GM12878 (cell line): ENCODE results near the gene LRRTM1.

Experiments used
- POLR2A ChIP-seq: IDR thresholded peaks from 2 replicates; pipeline ENCODE4 v1.6.1; 2011; ENCODE audit warnings: low read depth, mild to moderate bottlenecking, low read length
- ZNF24 ChIP-seq: fragments of 450-650 bp; IDR thresholded peaks from 2 replicates; pipeline ENCODE4 v1.6.1; 2017; ENCODE audit warnings: antibody characterized with exemption, mild to moderate bottlenecking
- TF ChIP-seq, protein P1 (sequence below), 3 experiments: IDR thresholded peaks in 2 of 3; conservative IDR thresholded peaks in 1 of 3; 2 replicates each; pipeline ENCODE4 v1.5.1; 2011; ENCODE audit warnings: low read depth in 3 of 3, low read length in 3 of 3, mild to moderate bottlenecking in 3 of 3, control low read depth in 2 of 3, moderate library complexity in 2 of 3, inconsistent platforms in 1 of 3, mixed read lengths in 1 of 3; ENCODE audit not compliant: control insufficient read depth in 2 of 3, insufficient read depth in 1 of 3; ENCODE audit errors: extremely low read depth in 1 of 3

DNA sequence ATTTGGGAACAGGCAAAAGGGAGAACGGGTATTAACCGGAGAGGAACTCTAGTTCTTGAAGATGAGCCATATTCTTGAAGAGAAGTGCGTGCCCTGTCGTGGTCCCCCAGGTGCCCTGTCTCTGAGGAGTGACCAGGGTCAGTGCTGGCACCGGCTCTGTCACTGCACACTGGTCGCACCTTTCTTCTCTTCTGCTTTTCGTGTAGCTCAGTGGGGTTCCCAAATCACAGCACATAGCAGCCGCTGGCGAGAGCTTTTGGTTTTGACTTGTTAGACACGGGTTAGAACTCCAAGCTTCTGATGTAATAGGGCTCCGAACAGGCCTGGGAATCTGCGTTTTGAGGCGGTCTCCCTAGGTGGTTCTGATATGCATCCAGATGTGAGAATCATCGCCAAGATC, 18.4 kb upstream of the LRRTM1 start:
- TF ChIP-seq, protein P1, sequence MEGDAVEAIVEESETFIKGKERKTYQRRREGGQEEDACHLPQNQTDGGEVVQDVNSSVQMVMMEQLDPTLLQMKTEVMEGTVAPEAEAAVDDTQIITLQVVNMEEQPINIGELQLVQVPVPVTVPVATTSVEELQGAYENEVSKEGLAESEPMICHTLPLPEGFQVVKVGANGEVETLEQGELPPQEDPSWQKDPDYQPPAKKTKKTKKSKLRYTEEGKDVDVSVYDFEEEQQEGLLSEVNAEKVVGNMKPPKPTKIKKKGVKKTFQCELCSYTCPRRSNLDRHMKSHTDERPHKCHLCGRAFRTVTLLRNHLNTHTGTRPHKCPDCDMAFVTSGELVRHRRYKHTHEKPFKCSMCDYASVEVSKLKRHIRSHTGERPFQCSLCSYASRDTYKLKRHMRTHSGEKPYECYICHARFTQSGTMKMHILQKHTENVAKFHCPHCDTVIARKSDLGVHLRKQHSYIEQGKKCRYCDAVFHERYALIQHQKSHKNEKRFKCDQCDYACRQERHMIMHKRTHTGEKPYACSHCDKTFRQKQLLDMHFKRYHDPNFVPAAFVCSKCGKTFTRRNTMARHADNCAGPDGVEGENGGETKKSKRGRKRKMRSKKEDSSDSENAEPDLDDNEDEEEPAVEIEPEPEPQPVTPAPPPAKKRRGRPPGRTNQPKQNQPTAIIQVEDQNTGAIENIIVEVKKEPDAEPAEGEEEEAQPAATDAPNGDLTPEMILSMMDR (IDR thresholded peaks at IDR 0.05 in 2 of 3, conservative IDR thresholded peaks at IDR 0.05 in 1 of 3; ENCODE audit: control insufficient read depth in 2 of 3, extremely low read depth in 1 of 3, insufficient read depth in 1 of 3, low read depth in 3 of 3, low read length in 3 of 3), result no peak
- TF ChIP-seq ZNF24 (no peak), POLR2A (no peak)
